ENCODE data around the gene NHLRC4. TPM values are rescaled to one million over a fixed set of nuclear protein-coding genes. Genes with fewer than 3 reads are reported as not detected.

NHLRC4 gene
- total RNA-seq, 1 experiment from 2014 or later: 4.0 TPM

GRCh38 chr16:559021-559380, 7.8 kb upstream of the NHLRC4 start:
- ATAC-seq (no peak; the same call in 1 of the 2 replicates), DNase-seq (ENCODE audit: low read depth, low spot score) (no peak)
- BruUV-seq (replicated peaks): no TSS peak
- TF ChIP-seq CTCF (IDR thresholded peaks at IDR 0.05) (no peak), SIN3A (IDR thresholded peaks at IDR 0.05; ENCODE audit: borderline replicate concordance, insufficient read depth, low read depth, low read length) (no peak), TCF7L2 (IDR thresholded peaks at IDR 0.05; ENCODE audit: low read depth, low read length) (no peak)
- TF ChIP-seq, protein P1, sequence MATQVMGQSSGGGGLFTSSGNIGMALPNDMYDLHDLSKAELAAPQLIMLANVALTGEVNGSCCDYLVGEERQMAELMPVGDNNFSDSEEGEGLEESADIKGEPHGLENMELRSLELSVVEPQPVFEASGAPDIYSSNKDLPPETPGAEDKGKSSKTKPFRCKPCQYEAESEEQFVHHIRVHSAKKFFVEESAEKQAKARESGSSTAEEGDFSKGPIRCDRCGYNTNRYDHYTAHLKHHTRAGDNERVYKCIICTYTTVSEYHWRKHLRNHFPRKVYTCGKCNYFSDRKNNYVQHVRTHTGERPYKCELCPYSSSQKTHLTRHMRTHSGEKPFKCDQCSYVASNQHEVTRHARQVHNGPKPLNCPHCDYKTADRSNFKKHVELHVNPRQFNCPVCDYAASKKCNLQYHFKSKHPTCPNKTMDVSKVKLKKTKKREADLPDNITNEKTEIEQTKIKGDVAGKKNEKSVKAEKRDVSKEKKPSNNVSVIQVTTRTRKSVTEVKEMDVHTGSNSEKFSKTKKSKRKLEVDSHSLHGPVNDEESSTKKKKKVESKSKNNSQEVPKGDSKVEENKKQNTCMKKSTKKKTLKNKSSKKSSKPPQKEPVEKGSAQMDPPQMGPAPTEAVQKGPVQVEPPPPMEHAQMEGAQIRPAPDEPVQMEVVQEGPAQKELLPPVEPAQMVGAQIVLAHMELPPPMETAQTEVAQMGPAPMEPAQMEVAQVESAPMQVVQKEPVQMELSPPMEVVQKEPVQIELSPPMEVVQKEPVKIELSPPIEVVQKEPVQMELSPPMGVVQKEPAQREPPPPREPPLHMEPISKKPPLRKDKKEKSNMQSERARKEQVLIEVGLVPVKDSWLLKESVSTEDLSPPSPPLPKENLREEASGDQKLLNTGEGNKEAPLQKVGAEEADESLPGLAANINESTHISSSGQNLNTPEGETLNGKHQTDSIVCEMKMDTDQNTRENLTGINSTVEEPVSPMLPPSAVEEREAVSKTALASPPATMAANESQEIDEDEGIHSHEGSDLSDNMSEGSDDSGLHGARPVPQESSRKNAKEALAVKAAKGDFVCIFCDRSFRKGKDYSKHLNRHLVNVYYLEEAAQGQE (IDR thresholded peaks at IDR 0.05; ENCODE audit: insufficient read depth in 1 of 2, low read depth in 2 of 2, low read length in 1 of 2): no peak
- Histone ChIP-seq H3K27ac (ENCODE audit: low read length) (no peak overlapping the region), H3K9me3 (ENCODE audit: control insufficient read depth, insufficient read depth, low read depth, low read length) (no peaks in the 10 kb centered on the region), H3K4me3 (ENCODE audit: low read depth in 2 of 2, low read length in 2 of 2) (no peak overlapping the region), H3K4me1 (ENCODE audit: control insufficient read depth, insufficient read depth, low read length) (peaks cover 34% of the 10 kb centered on the region), H3K36me3 (ENCODE audit: control insufficient read depth, insufficient read depth, low read length) (no peaks in the 10 kb centered on the region), H3K27me3 (ENCODE audit: control insufficient read depth, insufficient read depth, low read length) (no peaks in the 10 kb centered on the region)
- CTCF ChIA-PET: no interaction called here
- in situ Hi-C loops (cut with HindIII; ENCODE audit: low pct_unique_long_range_greater_than_20kb, low sequenced_read_pairs) (no loop called here), intact Hi-C loops (cut with micrococcal nuclease; ENCODE audit: unreplicated experiment) (no loop called here)
- POLR2A ChIA-PET: no interaction called here

GRCh38 chr16:559411-560203, 7.2 kb upstream of the NHLRC4 start:
- in situ Hi-C loops (cut with HindIII; ENCODE audit: low pct_unique_long_range_greater_than_20kb, low sequenced_read_pairs): no loop called here
- ChIA-PET CTCF (no interaction called here), POLR2A (no interaction called here)
- ATAC-seq (peak; percentile 38), DNase-seq (ENCODE audit: low read depth, low spot score) (no peak)
- TF ChIP-seq TCF7L2 (IDR thresholded peaks at IDR 0.05; ENCODE audit: low read depth, low read length) (no peak), SIN3A (IDR thresholded peaks at IDR 0.05; ENCODE audit: borderline replicate concordance, insufficient read depth, low read depth, low read length) (no peak), CTCF (IDR thresholded peaks at IDR 0.05) (no peak), POLR2AphosphoS5 (IDR thresholded peaks at IDR 0.05; ENCODE audit: low read depth, low read length) (no peak)
- TF ChIP-seq, protein P1 (IDR thresholded peaks at IDR 0.05; ENCODE audit: insufficient read depth in 1 of 2, low read depth in 2 of 2, low read length in 1 of 2): no peak
- no peaks in the 10 kb centered on the region for H3K9me3 ChIP-seq (ENCODE audit: control insufficient read depth, insufficient read depth, low read depth, low read length)
- no peak overlapping the region for H3K27ac ChIP-seq (ENCODE audit: low read length)
- no peak overlapping the region for H3K4me3 ChIP-seq (ENCODE audit: low read depth in 2 of 2, low read length in 2 of 2)
- H3K36me3 ChIP-seq (ENCODE audit: control insufficient read depth, insufficient read depth, low read length): no peaks in the 10 kb centered on the region
- BruUV-seq (replicated peaks): no TSS peak
- intact Hi-C loops (cut with micrococcal nuclease; ENCODE audit: unreplicated experiment): no loop called here
- H3K4me1 ChIP-seq (ENCODE audit: control insufficient read depth, insufficient read depth, low read length): peaks cover 32% of the 10 kb centered on the region
- no peaks in the 10 kb centered on the region for H3K27me3 ChIP-seq (ENCODE audit: control insufficient read depth, insufficient read depth, low read length)
